Muscle layer of duodenum (tissue), 2 donors: ENCODE results near the gene TMEM229A.
"Not testable (repeated sequence)": the region's sequence is repeated elsewhere in the genome, so short reads cannot be mapped to it uniquely, and the experiment has no call there.

ENCODE experiments used
- H3K27ac ChIP-seq: one replicate; pipeline ENCODE4 v1.7.0; 2013; ENCODE audit warnings: mild to moderate bottlenecking, low read length
- H3K27me3 ChIP-seq: one replicate; pipeline ENCODE4 v1.7.0; 2013; ENCODE audit warnings: low read depth, mild to moderate bottlenecking, control low read depth, low read length
- H3K36me3 ChIP-seq, 2 donors: one replicate each; pipeline ENCODE4 v1.7.0; 2013; ENCODE audit warnings: low read length in 2 of 2, control low read depth in 1 of 2, mild to moderate bottlenecking in 1 of 2; ENCODE audit not compliant: insufficient read depth in 2 of 2, control insufficient read depth in 1 of 2
- H3K4me1 ChIP-seq, 2 donors: one replicate each; pipeline ENCODE4 v1.7.0; 2013; ENCODE audit warnings: low read length in 2 of 2, mild to moderate bottlenecking in 2 of 2, control low read depth in 1 of 2, moderate library complexity in 1 of 2; ENCODE audit not compliant: insufficient read depth in 2 of 2, control insufficient read depth in 1 of 2
- H3K4me3 ChIP-seq, 2 donors: one replicate each; pipeline ENCODE4 v1.7.0; 2013; ENCODE audit warnings: low read length in 2 of 2, low read depth in 1 of 2, mild to moderate bottlenecking in 1 of 2
- H3K9me3 ChIP-seq, 2 donors: one replicate each; pipeline ENCODE4 v1.7.0; 2013; ENCODE audit warnings: low read length in 2 of 2, control low read depth in 1 of 2, mild to moderate bottlenecking in 1 of 2; ENCODE audit not compliant: control insufficient read depth in 1 of 2
- donor health status: healthy.

TMEM229A gene

DNA sequence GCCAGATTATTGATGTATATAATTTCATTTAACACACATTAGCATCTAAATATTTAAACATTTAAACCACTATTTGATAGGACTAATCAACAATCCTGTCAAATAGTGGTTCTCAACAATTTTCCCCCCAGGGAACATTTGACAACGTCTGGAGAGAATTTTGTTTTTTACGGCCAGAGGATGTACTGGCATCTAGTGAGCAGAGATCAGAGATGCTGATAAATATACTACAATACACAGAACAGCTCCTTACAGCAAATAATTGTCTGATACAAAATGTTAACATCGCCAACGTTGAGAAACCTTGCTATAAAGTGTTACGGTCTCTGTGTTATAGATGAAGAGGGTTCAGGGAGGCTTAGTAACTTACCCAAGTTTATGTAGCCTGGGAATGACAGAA is 25.0 kb upstream of the TMEM229A start:
- Histone ChIP-seq H3K27me3 (no peaks in the 10 kb centered on the region), H3K9me3 (no peaks in the 10 kb centered on the region), H3K4me3 (no peak overlapping the region), H3K36me3 (no peaks in the 10 kb centered on the region), H3K27ac (no peak overlapping the region), H3K4me1 (no peaks in the 10 kb centered on the region)

DNA sequence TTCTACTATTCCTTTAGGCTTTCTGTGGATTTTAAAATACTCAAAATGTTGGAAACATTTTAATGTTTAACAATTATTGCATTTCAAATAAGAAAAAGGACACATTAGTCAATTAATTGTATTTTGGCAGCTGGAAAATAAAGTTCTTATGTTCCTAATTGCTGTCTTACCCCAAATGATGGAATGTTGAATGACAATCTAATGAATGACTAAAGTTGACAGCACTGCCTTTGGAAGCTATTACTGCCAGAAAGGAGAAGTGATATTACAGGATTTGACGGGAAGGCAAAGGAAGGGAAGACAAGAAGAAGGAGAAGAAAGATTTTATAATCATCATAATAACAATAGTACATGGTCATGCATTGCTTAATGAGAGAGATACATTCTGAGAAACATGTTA is 23.4 kb upstream of the TMEM229A start:
- Histone ChIP-seq H3K27me3 (no peaks in the 10 kb centered on the region), H3K27ac (no peak overlapping the region), H3K4me1 (no peaks in the 10 kb centered on the region), H3K4me3 (no peak overlapping the region), H3K36me3 (no peaks in the 10 kb centered on the region), H3K9me3 (no peaks in the 10 kb centered on the region)

- no peak overlapping the region for H3K4me3 ChIP-seq
- no peak overlapping the region for H3K27ac ChIP-seq
These were observed 19.0 kb upstream of the TMEM229A start for GRCh38 chr7:124051681-124052377.

DNA sequence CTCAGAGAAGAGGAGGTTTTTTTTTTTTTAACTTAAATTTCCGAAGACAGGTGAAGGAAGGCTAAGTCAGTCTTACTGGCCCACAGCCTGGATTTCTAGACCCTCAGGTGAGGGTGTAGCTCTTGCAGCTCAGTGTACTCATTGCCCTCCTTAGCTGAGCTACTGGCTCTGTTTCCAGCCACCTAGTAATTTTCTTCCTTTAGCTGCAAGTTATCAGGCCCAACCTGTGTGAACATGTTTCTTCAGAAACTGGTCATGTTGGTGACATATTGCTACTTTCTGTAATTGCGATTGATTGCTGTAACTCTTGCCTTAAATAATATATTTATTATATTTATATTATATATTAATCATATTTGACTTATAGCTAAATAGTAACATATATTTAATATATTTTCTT is 10.0 kb upstream of the TMEM229A start:
- Histone ChIP-seq H3K4me1 (no peaks in the 10 kb centered on the region), H3K4me3 (no peak overlapping the region), H3K9me3 (no peaks in the 10 kb centered on the region), H3K36me3 (no peaks in the 10 kb centered on the region), H3K27me3 (no peaks in the 10 kb centered on the region), H3K27ac (no peak overlapping the region)

More at GRCh38 chr7:124051681-124052377, 19.0 kb upstream of the TMEM229A start:
- Histone ChIP-seq H3K36me3 (no peaks in the 10 kb centered on the region), H3K4me1 (no peaks in the 10 kb centered on the region), H3K27me3 (no peaks in the 10 kb centered on the region), H3K9me3 (no peaks in the 10 kb centered on the region)

DNA sequence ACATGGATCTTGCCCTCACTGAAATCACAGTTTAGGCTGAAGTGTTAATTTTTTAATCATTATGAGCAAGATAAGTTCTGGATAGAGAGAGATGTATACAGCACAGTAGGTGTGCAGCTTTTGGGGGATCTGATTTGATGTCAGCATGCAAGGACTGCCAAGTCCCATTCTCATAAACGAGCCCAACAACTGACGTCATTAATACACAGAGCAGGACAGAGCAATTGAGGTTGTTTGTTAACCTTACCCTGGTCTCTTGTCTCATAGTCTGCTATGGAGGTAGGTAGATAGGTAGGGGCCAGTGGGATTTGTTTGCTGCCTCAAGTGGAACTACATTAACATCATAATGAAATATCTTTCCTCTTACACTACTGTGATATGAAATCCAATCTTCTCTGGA is 8.6 kb upstream of the TMEM229A start:
- H3K4me3 ChIP-seq: no peak overlapping the region
- H3K9me3 ChIP-seq: no peaks in the 10 kb centered on the region
- H3K27me3 ChIP-seq: no peaks in the 10 kb centered on the region
- H3K27ac ChIP-seq: no peak overlapping the region
- H3K36me3 ChIP-seq: no peaks in the 10 kb centered on the region
- no peaks in the 10 kb centered on the region for H3K4me1 ChIP-seq

DNA sequence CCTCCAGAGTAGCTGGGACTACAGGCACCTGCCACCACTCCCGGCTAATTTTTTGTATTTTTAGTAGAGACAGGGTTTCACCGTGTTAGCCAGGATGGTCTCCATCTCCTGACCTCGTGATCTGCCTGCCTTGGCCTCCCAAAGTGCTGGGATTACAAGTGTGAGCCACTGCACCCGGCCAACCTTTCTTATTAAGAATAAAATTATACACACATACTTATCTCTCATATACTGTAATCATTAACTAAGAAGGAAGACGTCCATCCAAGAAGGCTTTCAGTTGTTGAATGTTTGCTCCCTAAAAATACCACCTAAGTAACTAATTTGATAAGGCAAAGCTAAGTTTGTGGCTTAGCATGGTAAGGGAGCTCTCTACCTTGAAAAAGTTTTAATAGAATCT is 5.0 kb upstream of the TMEM229A start:
- not testable (repeated sequence) for H3K4me1 ChIP-seq, H3K27ac ChIP-seq, H3K9me3 ChIP-seq, H3K36me3 ChIP-seq, H3K27me3 ChIP-seq, H3K4me3 ChIP-seq

- no peaks in the 10 kb centered on the region for H3K36me3 ChIP-seq
- peaks cover 0 to 12% of the 10 kb centered on the region in 2 donors for H3K4me1 ChIP-seq
- H3K9me3 ChIP-seq: no peaks in the 10 kb centered on the region
- H3K27me3 ChIP-seq: peaks cover 10% of the 10 kb centered on the region
- H3K4me3 ChIP-seq: no peak overlapping the region
- no peak overlapping the region for H3K27ac ChIP-seq
These were observed 2.8 kb upstream of the TMEM229A start for GRCh38 chr7:124035706-124036105.

- Histone ChIP-seq H3K27ac (no peak overlapping the region), H3K4me1 (peaks cover 0 to 12% of the 10 kb centered on the region in 2 donors), H3K4me3 (no peak overlapping the region), H3K27me3 (peaks cover 10% of the 10 kb centered on the region), H3K36me3 (no peaks in the 10 kb centered on the region), H3K9me3 (no peaks in the 10 kb centered on the region)
These were observed 1.9 kb upstream of the TMEM229A start for GRCh38 chr7:124034754-124035100.

GRCh38 chr7:124033807-124034753 is 1.2 kb upstream of the TMEM229A start:
- Histone ChIP-seq H3K4me3 (peak overlapping the region; percentile 28 to 79), H3K4me1 (peaks cover 0 to 12% of the 10 kb centered on the region in 2 donors), H3K9me3 (no peaks in the 10 kb centered on the region), H3K27me3 (peaks cover 10% of the 10 kb centered on the region), H3K27ac (no peak overlapping the region), H3K36me3 (no peaks in the 10 kb centered on the region)

DNA sequence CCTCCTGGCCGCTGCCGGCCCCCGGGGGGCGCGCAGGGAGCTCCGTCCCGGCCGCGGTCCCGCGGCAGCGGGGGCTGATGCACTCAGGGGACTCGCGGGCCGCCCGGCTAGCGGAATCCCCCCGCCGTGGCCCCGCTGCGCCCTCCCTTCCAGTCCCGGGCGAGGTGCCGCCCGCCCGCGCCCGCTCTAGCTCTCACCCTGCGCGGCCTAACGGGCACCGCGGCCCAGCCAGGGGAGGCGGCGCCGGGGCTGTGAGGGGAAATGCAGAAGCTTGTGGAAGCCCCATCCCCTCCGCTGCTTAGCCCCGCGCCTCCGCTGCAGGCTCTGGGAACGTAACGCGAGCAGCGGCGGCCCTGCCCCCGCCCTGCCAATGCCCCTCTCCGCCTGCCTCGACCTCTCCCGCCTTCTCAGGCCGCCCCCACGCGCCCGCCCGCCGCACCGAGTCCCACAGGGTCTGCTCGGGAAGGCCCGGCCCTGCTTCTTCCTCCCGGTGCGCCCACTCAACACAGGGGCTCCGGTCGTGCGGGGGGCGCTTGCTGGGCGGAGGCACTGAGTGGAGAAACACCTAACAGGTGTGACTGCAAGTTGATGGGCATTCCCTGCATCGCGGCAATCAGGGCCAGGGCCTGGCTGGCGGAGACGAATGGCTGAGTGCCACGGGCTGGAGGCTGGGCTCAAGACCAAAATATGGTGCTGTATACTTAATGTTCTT is 384 bp upstream of the TMEM229A start:
- Histone ChIP-seq H3K4me3 (peak overlapping the region; percentile 28 to 79), H3K9me3 (no peaks in the 10 kb centered on the region), H3K27me3 (peaks cover 10% of the 10 kb centered on the region), H3K27ac (no peak overlapping the region), H3K36me3 (no peaks in the 10 kb centered on the region), H3K4me1 (peaks cover 0 to 12% of the 10 kb centered on the region in 2 donors)

GRCh38 chr7:124031919-124032318 is 948 bp downstream of the TMEM229A start:
- H3K36me3 ChIP-seq: no peaks in the 10 kb centered on the region
- no peak overlapping the region for H3K27ac ChIP-seq
- peak overlapping the region; percentile 61 to 79 for H3K4me3 ChIP-seq
- H3K4me1 ChIP-seq: peaks cover 0 to 12% of the 10 kb centered on the region in 2 donors
- no peaks in the 10 kb centered on the region for H3K9me3 ChIP-seq
- H3K27me3 ChIP-seq: peaks cover 10% of the 10 kb centered on the region
